ENCODE measurements around the gene MYEOV. TPM values are rescaled to one million over a fixed set of nuclear protein-coding genes. Genes with fewer than 3 reads are reported as not detected.

The MYEOV gene
- total and polyA plus RNA-seq, 2 donors (not counting 1 experiment from before 2014, with no cell fraction given), result 0.72 TPM; not detected in 1

GRCh38 chr11:69308936-69309615, 15.1 kb downstream of the MYEOV start:
- Histone ChIP-seq H3K4me2 (replicated peaks; ENCODE audit: low read depth, low read length, poor library complexity, severe bottlenecking) (no peak overlapping the region), H3K4me3 (ENCODE audit: control extremely low read depth in 1 of 5, extremely low read depth in 1 of 5, insufficient read depth in 1 of 5, low read depth in 2 of 5, low read length in 4 of 5) (no peak overlapping the region), H3K36me3 (replicated peaks in 1 of 2; ENCODE audit: control extremely low read depth in 1 of 2, control insufficient read depth in 1 of 2, extremely low read depth in 1 of 2, insufficient read depth in 2 of 2, low read length in 1 of 2) (no peaks in the 10 kb centered on the region), H3K79me2 (ENCODE audit: control insufficient read depth, insufficient read depth, low read length) (no peaks in the 10 kb centered on the region), H2AFZ (ENCODE audit: insufficient read depth, low read depth, low read length, poor library complexity, severe bottlenecking) (no peak overlapping the region), H3K4me1 (ENCODE audit: control insufficient read depth in 2 of 2, insufficient read depth in 2 of 2, low read length in 2 of 2) (peaks cover 28 to 29% of the 10 kb centered on the region in 2 donors), H3K27ac (ENCODE audit: low read length in 2 of 2) (no peak overlapping the region), H3K27me3 (replicated peaks in 1 of 4; ENCODE audit: control extremely low read depth in 1 of 4, control insufficient read depth in 3 of 4, insufficient read depth in 4 of 4, low read length in 3 of 4) (no peaks in the 10 kb centered on the region), H4K20me1 (ENCODE audit: control insufficient read depth, insufficient read depth, low read length, poor library complexity, severe bottlenecking) (no peaks in the 10 kb centered on the region), H3K9ac (ENCODE audit: low read length) (no peak overlapping the region), H3K9me3 (ENCODE audit: control extremely low read depth in 1 of 3, control insufficient read depth in 2 of 3, insufficient read depth in 1 of 3, low read length in 2 of 3) (peaks cover 0 to 6% (median 0%) of the 10 kb centered on the region in 3 donors)
- Mint-ChIP-seq H3K27me3 (no peaks in the 10 kb centered on the region), H3K9me3 (ENCODE audit: insufficient read depth) (no peaks in the 10 kb centered on the region), H3K27ac (no peak overlapping the region), H3K4me1 (peaks cover 28% of the 10 kb centered on the region), H3K4me3 (no peak overlapping the region)
- ChIA-PET POLR2A (no interaction called here), CTCF (interaction anchor here (0.6 kb wide), 1 partner anchor 54 kb away, joined by 3 read pairs; no protein-coding TSS in a partner anchor)
- DNase-seq (no peak), ATAC-seq (ENCODE audit: low read depth) (no peak)
- intact Hi-C loops (cut with micrococcal nuclease), result no loop called here
- 92% methylated on average over 10 of the region's 10 CpGs for WGBS (ENCODE audit: insufficient coverage)
- TF ChIP-seq CTCF (IDR thresholded peaks at IDR 0.05) (no peak), EZH2 (IDR thresholded peaks at IDR 0.05; ENCODE audit: borderline replicate concordance, insufficient read depth, low read depth, low read length, poor library complexity, severe bottlenecking) (no peak)

- H3K36me3 ChIP-seq (replicated peaks in 1 of 2; ENCODE audit: control extremely low read depth in 1 of 2, control insufficient read depth in 1 of 2, extremely low read depth in 1 of 2, insufficient read depth in 2 of 2, low read length in 1 of 2), result no peaks in the 10 kb centered on the region
- H3K9ac ChIP-seq (ENCODE audit: low read length), result no peak overlapping the region
- H3K4me3 ChIP-seq (ENCODE audit: control extremely low read depth in 1 of 5, extremely low read depth in 1 of 5, insufficient read depth in 1 of 5, low read depth in 2 of 5, low read length in 4 of 5), result no peak overlapping the region
- H3K9me3 ChIP-seq (ENCODE audit: control extremely low read depth in 1 of 3, control insufficient read depth in 2 of 3, insufficient read depth in 1 of 3, low read length in 2 of 3), result peaks cover 0 to 6% (median 0%) of the 10 kb centered on the region in 3 donors
- ATAC-seq (ENCODE audit: low read depth) (no peak), DNase-seq (no peak)
- H3K9me3 Mint-ChIP-seq (ENCODE audit: insufficient read depth), result no peaks in the 10 kb centered on the region
- CTCF ChIA-PET, result interaction anchor here (1.3 kb wide), 1 partner anchor 13 kb away, joined by 3 read pairs; no protein-coding TSS in a partner anchor
- H3K27ac Mint-ChIP-seq, result no peak overlapping the region
- H3K4me1 Mint-ChIP-seq, result peaks cover 28% of the 10 kb centered on the region
- TF ChIP-seq CTCF (IDR thresholded peaks at IDR 0.05) (no peak), EZH2 (IDR thresholded peaks at IDR 0.05; ENCODE audit: borderline replicate concordance, insufficient read depth, low read depth, low read length, poor library complexity, severe bottlenecking) (no peak)
- H3K4me2 ChIP-seq (replicated peaks; ENCODE audit: low read depth, low read length, poor library complexity, severe bottlenecking), result no peak overlapping the region
- no peaks in the 10 kb centered on the region for H4K20me1 ChIP-seq (ENCODE audit: control insufficient read depth, insufficient read depth, low read length, poor library complexity, severe bottlenecking)
- no peaks in the 10 kb centered on the region for H3K79me2 ChIP-seq (ENCODE audit: control insufficient read depth, insufficient read depth, low read length)
- H2AFZ ChIP-seq (ENCODE audit: insufficient read depth, low read depth, low read length, poor library complexity, severe bottlenecking), result no peak overlapping the region
- H3K27me3 ChIP-seq (replicated peaks in 1 of 4; ENCODE audit: control extremely low read depth in 1 of 4, control insufficient read depth in 3 of 4, insufficient read depth in 4 of 4, low read length in 3 of 4), result no peaks in the 10 kb centered on the region
- H3K4me3 Mint-ChIP-seq, result no peak overlapping the region
- no peak overlapping the region for H3K27ac ChIP-seq (ENCODE audit: low read length in 2 of 2)
- POLR2A ChIA-PET, result no interaction called here
- no peaks in the 10 kb centered on the region for H3K27me3 Mint-ChIP-seq
- intact Hi-C loops (cut with micrococcal nuclease), result no loop called here
- WGBS (ENCODE audit: insufficient coverage), result 90% methylated on average over 8 of the region's 8 CpGs
- peaks cover 28 to 29% of the 10 kb centered on the region in 2 donors for H3K4me1 ChIP-seq (ENCODE audit: control insufficient read depth in 2 of 2, insufficient read depth in 2 of 2, low read length in 2 of 2)
Measured at GRCh38 chr11:69309631-69310280, 15.8 kb downstream of the MYEOV start.
